ENCODE measurements around the gene KCNG2. TPM values are rescaled to one million over a fixed set of nuclear protein-coding genes. Genes with fewer than 3 reads are reported as not detected.

Gene KCNG2
- total RNA-seq, 1 donor from 2014 or later, result not detected

DNA sequence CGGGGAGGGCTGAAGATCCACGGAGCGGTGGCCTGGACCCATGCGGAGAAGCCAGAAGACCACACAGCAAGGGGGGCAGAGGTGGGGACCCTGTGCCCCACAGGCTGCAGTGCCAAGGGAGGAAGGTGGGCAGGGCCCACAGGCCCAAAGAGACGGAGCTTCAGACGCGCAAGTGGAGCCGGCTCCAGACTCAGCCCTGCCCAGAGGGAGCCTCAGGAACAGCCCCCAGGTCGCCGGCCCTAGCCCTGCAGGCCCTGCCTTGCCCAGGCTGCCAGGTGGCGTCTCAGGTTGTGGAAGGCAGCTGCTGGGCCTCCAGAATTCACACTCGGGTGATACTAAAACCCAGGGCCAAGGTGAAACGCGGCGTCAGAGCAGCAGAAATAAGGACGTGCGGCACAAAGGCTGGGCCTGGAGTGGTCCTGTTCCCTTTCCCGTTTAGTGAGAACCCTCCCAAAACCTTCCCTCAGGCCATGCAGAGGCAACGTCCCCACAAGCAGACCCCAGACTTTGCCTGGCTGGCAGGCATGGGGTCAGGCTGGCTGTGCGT lies 116.9 kb downstream of the KCNG2 start:
- Mint-ChIP-seq H3K9me3 (no peaks in the 10 kb centered on the region), H3K36me3 (ENCODE audit: low read depth) (peaks cover 50% of the 10 kb centered on the region), H3K27me3 (no peaks in the 10 kb centered on the region), H3K27ac (peak overlapping the region; percentile 18), H3K4me1 (peaks cover 31% of the 10 kb centered on the region), H3K4me3 (no peak overlapping the region)
- DNase-seq (no peak), ATAC-seq (ENCODE audit: low read depth) (no peak)
- POLR2A ChIA-PET, result no interaction called here
- CTCF ChIA-PET, result no interaction called here
- TF ChIP-seq, protein P1, sequence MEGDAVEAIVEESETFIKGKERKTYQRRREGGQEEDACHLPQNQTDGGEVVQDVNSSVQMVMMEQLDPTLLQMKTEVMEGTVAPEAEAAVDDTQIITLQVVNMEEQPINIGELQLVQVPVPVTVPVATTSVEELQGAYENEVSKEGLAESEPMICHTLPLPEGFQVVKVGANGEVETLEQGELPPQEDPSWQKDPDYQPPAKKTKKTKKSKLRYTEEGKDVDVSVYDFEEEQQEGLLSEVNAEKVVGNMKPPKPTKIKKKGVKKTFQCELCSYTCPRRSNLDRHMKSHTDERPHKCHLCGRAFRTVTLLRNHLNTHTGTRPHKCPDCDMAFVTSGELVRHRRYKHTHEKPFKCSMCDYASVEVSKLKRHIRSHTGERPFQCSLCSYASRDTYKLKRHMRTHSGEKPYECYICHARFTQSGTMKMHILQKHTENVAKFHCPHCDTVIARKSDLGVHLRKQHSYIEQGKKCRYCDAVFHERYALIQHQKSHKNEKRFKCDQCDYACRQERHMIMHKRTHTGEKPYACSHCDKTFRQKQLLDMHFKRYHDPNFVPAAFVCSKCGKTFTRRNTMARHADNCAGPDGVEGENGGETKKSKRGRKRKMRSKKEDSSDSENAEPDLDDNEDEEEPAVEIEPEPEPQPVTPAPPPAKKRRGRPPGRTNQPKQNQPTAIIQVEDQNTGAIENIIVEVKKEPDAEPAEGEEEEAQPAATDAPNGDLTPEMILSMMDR (IDR thresholded peaks at IDR 0.05), result no peak
- intact Hi-C loops (cut with micrococcal nuclease), result loop anchor here (5.0 to 10.0 kb wide), 3 partner anchors 33 to 60 kb away; partner anchors contain the start of gene HSBP1L1

DNA sequence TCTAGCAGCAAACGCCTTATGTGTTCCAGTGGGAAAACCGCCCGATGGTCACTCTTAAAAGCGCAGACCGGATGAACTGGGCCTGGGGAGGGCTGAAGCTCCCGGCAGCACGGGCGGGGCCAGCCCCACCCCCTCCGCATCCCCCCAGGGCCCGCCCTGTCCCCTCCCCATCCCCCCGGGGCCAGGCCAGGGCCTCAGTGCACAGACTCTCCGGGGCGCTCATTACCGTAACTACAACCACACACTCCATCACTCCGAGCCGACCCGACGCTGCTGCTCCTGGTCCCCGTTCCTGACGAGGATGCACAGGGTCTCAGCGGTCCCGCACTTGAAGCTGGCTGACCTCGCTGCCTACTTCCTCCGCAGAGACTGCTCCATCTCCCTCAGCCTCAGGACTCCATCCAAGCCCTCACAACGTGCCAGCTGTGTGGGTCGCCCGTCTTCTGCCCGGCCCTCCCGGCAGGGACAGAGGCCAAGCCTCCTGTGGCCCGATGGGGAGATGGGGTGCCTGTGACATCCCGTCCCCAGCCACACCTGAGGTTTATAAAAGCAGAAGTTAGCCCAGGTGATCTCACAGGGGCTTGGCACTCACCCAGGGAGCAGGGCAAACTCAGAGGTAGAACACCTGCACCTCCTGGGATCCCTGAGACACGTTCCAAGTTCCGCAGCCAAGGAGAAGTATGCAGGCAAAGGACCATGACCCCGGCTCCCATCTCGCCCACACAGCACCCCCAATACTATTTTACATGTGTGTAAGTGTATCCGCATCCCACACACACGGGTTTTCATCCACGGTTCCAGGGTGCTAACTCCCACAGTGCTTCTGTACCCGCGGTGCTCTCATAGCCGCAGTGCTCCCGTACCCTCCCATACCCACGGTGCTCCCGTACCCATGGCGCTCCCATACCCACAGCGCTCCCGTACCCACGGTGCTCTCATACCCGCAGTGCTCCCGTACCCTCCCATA lies 117.7 kb downstream of the KCNG2 start:
- Mint-ChIP-seq H3K27me3 (no peaks in the 10 kb centered on the region), H3K9me3 (no peaks in the 10 kb centered on the region), H3K4me3 (no peak overlapping the region), H3K4me1 (peaks cover 31% of the 10 kb centered on the region), H3K36me3 (ENCODE audit: low read depth) (peaks cover 48% of the 10 kb centered on the region), H3K27ac (no peak overlapping the region)
- no peak for DNase-seq
- POLR2A ChIA-PET, result no interaction called here
- intact Hi-C loops (cut with micrococcal nuclease), result loop anchor here (10.0 kb wide), 1 partner anchor 61 kb away; no protein-coding TSS in a partner anchor
- TF ChIP-seq, protein P1 (IDR thresholded peaks at IDR 0.05), result no peak
- CTCF ChIA-PET, result no interaction called here
- ATAC-seq (ENCODE audit: low read depth), result no peak

GRCh38 chr18:79916128-79916494 lies 118.4 kb downstream of the KCNG2 start:
- no peaks in the 10 kb centered on the region for H3K9me3 Mint-ChIP-seq
- no peak overlapping the region for H3K4me3 Mint-ChIP-seq
- H3K27me3 Mint-ChIP-seq, result no peaks in the 10 kb centered on the region
- CTCF ChIA-PET, result no interaction called here
- H3K36me3 Mint-ChIP-seq (ENCODE audit: low read depth), result peaks cover 46% of the 10 kb centered on the region
- peaks cover 31% of the 10 kb centered on the region for H3K4me1 Mint-ChIP-seq
- DNase-seq (no peak), ATAC-seq (ENCODE audit: low read depth) (no peak)
- intact Hi-C loops (cut with micrococcal nuclease), result loop anchor here (10.0 kb wide), 1 partner anchor 61 kb away; no protein-coding TSS in a partner anchor
- no peak overlapping the region for H3K27ac Mint-ChIP-seq
- POLR2A ChIA-PET, result no interaction called here
- TF ChIP-seq, protein P1 (IDR thresholded peaks at IDR 0.05), result no peak

GRCh38 chr18:79916546-79917168 lies 118.9 kb downstream of the KCNG2 start:
- H3K36me3 Mint-ChIP-seq (ENCODE audit: low read depth), result peaks cover 46% of the 10 kb centered on the region
- no peak for DNase-seq
- no peak overlapping the region for H3K4me3 Mint-ChIP-seq
- no peaks in the 10 kb centered on the region for H3K27me3 Mint-ChIP-seq
- CTCF ChIA-PET, result no interaction called here
- TF ChIP-seq, protein P1 (IDR thresholded peaks at IDR 0.05), result no peak
- H3K4me1 Mint-ChIP-seq, result peaks cover 31% of the 10 kb centered on the region
- H3K27ac Mint-ChIP-seq, result no peak overlapping the region
- intact Hi-C loops (cut with micrococcal nuclease), result loop anchor here (10.0 kb wide), 1 partner anchor 62 kb away; no protein-coding TSS in a partner anchor
- POLR2A ChIA-PET, result interaction anchor here (0.6 kb wide), 1 partner anchor 161 kb away, joined by 5 read pairs; no protein-coding TSS in a partner anchor
- no peaks in the 10 kb centered on the region for H3K9me3 Mint-ChIP-seq
- ATAC-seq (ENCODE audit: low read depth), result no peak
